Measurements from ENCODE around the gene DUSP9.

- TF ChIP-seq POLR2A (IDR thresholded peaks at IDR 0.05; ENCODE audit: low read depth, low read length): no peak
- TF ChIP-seq POLR2AphosphoS5 (IDR thresholded peaks at IDR 0.05; ENCODE audit: low read depth, low read length): no peak
Observed at GRCh38 chrX:153626025-153626633, 20.9 kb upstream of the DUSP9 start.

Data from GM12892 (cell line).